HepG2 (cell line): ENCODE measurements around the gene PPCS. TPM values are rescaled to one million over a fixed set of nuclear protein-coding genes. Genes with fewer than 3 reads are reported as not detected.

Source experiments
- AGO1 ChIP-seq: fragments of 200-400 bp; formaldehyde crosslinking; IDR thresholded peaks from 2 replicates; pipeline ENCODE4 v1.6.1; 2017; ENCODE audit warnings: mild to moderate bottlenecking, low read depth, low read length, moderate library complexity; ENCODE audit not compliant: poor library complexity, severe bottlenecking
- CHD4 ChIP-seq: fragments of 200-600 bp; sonication (generic); IDR thresholded peaks from 2 replicates; pipeline ENCODE4 v1.7.0; 2017; ENCODE audit warnings: mild to moderate bottlenecking, low read length, borderline replicate concordance
- FUBP1 ChIP-seq: sonication (generic); formaldehyde crosslinking; IDR thresholded peaks from 2 replicates; pipeline ENCODE4 v1.5.1; 2020; ENCODE audit warnings: missing genetic modification reagents, mild to moderate bottlenecking, borderline replicate concordance
- NR2C2 ChIP-seq: sonication (generic); formaldehyde crosslinking; IDR thresholded peaks from 2 replicates; pipeline ENCODE4 v1.4.0; 2020; ENCODE audit warnings: missing genetic modification reagents, mild to moderate bottlenecking, moderate library complexity, borderline replicate concordance
- YY1 ChIP-seq: IDR thresholded peaks from 2 replicates; pipeline ENCODE4 v1.6.1; 2011; ENCODE audit warnings: low read length, low read depth, moderate library complexity, mild to moderate bottlenecking; ENCODE audit not compliant: insufficient read depth, insufficient replicate concordance
- ZIK1 ChIP-seq: sonication (generic); formaldehyde crosslinking; IDR thresholded peaks from 2 replicates; pipeline ENCODE4 v1.5.0; 2020; ENCODE audit warnings: mild to moderate bottlenecking, low read depth, missing genetic modification reagents, borderline replicate concordance
- ZNF230 ChIP-seq: sonication (generic); formaldehyde crosslinking; IDR thresholded peaks from 2 replicates; pipeline ENCODE4 v1.4.0; 2020; ENCODE audit warnings: mild to moderate bottlenecking, missing genetic modification reagents
- ZNF343 ChIP-seq: sonication (generic); formaldehyde crosslinking; IDR thresholded peaks from 2 replicates; pipeline ENCODE4 v1.4.0; 2020; ENCODE audit warnings: mild to moderate bottlenecking, missing genetic modification reagents
- ZNF562 ChIP-seq: sonication (generic); formaldehyde crosslinking; IDR thresholded peaks from 2 replicates; pipeline ENCODE4 v1.8.0; 2022; ENCODE audit warnings: missing genetic modification reagents, borderline replicate concordance
- ZNF746 ChIP-seq: sonication (generic); formaldehyde crosslinking; IDR thresholded peaks from 2 replicates; pipeline ENCODE4 v1.8.0; 2022; ENCODE audit warnings: mild to moderate bottlenecking, missing genetic modification reagents
- polyA plus RNA-seq, 8 experiments: library from polyadenylated mRNA; depleted of rRNA in 3 of 8; stranded (reverse) in 7 of 8; unstranded in 1 of 8; fragments of >200 nt; fragmentation: Illumina TruSeq in 4 of 8; extraction: Trizol in 4 of 8; gene quantifications; 2 replicates each; pipeline versions ENCODE4 v1.2.1 to v1.2.3, GENCODE V29; 2011 to 2016; ENCODE audit warnings: low read depth in 4 of 8, missing spikeins in 1 of 8, mixed read lengths in 1 of 8; ENCODE audit not compliant: insufficient read depth in 1 of 8
- total RNA-seq, 5 experiments: library from RNA; depleted of rRNA; stranded (reverse); fragments of >200 nt; fragmentation: Illumina TruSeq; extraction: Trizol; gene quantifications; 2 replicates each; pipeline ENCODE4 v1.2.3, GENCODE V29; 2016; ENCODE audit warnings: low read depth in 1 of 5
- TF ChIP-seq, protein P1 (sequence below): sonication (generic); formaldehyde crosslinking; IDR thresholded peaks from 2 replicates; pipeline ENCODE4 v1.4.0; 2020; ENCODE audit warnings: missing genetic modification reagents, borderline replicate concordance
- TF ChIP-seq, protein P2 (sequence below): sonication (generic); formaldehyde crosslinking; IDR thresholded peaks from 2 replicates; pipeline ENCODE4 v1.8.0; 2022; ENCODE audit warnings: mild to moderate bottlenecking, missing genetic modification reagents; ENCODE audit not compliant: insufficient replicate concordance
- TF ChIP-seq, protein P3 (sequence below): sonication (generic); formaldehyde crosslinking; IDR thresholded peaks from 2 replicates; pipeline ENCODE4 v1.9.0; 2021; ENCODE audit warnings: missing genetic modification reagents, borderline replicate concordance

The PPCS gene
- total and polyA plus RNA-seq, 2 of the 13 experiments (the other 11 are each of a cell fraction or from before 2014, with no cell fraction given), result 13.4 to 38.9 TPM

DNA sequence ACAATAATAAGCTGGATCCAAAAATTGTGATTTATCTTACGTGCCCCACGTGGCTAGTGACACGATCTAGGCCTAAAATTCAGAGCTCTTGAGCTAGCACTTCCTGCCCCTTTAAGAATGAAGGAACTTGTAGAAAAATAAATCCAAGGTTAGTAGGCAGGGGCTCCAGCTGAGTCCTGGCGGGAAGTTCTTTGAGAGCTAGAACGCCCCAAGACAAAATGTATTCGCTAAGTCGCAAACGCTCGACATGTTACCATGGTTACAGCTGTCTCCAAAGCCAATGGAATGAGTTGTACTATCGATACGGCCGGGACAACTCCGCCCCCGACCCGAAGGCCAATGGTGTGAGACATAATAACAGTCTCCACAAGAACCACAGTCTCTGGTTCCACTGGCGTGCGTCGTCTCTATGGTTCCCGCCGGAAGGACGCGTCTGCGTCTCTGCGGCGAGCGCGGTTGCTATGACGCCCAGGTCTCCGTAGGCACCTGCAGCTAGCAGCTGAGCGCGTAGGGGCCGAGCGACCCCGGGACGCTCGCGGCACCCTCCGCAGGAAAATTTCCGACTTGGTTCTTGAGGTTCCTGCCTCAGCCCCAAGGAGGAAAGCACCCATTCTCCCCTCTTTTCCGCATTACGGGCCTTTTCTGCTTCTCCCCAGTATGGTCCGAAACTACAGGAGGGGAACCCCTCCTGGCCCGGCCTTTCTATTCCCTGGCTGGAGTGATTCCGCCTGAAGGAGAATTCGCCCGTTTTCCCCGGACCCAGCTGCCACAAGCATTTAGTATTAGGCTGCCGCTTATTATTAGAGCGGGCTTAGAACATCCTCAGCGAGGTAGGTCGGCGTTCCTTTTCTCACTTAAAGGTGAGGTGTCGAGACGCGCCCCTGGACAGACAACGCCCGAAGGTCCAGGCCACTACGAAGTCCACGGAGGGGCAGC, 6.8 kb downstream of the PPCS start, which contains the start of gene CCDC30 (continued):
- TF ChIP-seq, protein P1, sequence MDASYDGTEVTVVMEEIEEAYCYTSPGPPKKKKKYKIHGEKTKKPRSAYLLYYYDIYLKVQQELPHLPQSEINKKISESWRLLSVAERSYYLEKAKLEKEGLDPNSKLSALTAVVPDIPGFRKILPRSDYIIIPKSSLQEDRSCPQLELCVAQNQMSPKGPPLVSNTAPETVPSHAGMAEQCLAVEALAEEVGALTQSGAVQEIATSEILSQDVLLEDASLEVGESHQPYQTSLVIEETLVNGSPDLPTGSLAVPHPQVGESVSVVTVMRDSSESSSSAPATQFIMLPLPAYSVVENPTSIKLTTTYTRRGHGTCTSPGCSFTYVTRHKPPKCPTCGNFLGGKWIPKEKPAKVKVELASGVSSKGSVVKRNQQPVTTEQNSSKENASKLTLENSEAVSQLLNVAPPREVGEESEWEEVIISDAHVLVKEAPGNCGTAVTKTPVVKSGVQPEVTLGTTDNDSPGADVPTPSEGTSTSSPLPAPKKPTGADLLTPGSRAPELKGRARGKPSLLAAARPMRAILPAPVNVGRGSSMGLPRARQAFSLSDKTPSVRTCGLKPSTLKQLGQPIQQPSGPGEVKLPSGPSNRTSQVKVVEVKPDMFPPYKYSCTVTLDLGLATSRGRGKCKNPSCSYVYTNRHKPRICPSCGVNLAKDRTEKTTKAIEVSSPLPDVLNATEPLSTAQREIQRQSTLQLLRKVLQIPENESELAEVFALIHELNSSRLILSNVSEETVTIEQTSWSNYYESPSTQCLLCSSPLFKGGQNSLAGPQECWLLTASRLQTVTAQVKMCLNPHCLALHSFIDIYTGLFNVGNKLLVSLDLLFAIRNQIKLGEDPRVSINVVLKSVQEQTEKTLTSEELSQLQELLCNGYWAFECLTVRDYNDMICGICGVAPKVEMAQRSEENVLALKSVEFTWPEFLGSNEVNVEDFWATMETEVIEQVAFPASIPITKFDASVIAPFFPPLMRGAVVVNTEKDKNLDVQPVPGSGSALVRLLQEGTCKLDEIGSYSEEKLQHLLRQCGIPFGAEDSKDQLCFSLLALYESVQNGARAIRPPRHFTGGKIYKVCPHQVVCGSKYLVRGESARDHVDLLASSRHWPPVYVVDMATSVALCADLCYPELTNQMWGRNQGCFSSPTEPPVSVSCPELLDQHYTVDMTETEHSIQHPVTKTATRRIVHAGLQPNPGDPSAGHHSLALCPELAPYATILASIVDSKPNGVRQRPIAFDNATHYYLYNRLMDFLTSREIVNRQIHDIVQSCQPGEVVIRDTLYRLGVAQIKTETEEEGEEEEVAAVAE (CRISPR knock-in tag), result peak; percentile 99
- TF ChIP-seq ZNF343 (CRISPR knock-in tag) (no peak), YY1 (peak; percentile 39), AGO1 (peak; percentile 70), FUBP1 (CRISPR knock-in tag) (peak; percentile 66; the same call in 1 of the 2 replicates), ZIK1 (no peak), ZNF746 (CRISPR knock-in tag) (no peak), CHD4 (no peak), ZNF230 (CRISPR knock-in tag) (no peak), ZNF562 (no peak), NR2C2 (CRISPR knock-in tag) (no peak)
- TF ChIP-seq, protein P2, sequence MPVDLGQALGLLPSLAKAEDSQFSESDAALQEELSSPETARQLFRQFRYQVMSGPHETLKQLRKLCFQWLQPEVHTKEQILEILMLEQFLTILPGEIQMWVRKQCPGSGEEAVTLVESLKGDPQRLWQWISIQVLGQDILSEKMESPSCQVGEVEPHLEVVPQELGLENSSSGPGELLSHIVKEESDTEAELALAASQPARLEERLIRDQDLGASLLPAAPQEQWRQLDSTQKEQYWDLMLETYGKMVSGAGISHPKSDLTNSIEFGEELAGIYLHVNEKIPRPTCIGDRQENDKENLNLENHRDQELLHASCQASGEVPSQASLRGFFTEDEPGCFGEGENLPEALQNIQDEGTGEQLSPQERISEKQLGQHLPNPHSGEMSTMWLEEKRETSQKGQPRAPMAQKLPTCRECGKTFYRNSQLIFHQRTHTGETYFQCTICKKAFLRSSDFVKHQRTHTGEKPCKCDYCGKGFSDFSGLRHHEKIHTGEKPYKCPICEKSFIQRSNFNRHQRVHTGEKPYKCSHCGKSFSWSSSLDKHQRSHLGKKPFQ (CRISPR knock-in tag), result no peak
- TF ChIP-seq, protein P3, sequence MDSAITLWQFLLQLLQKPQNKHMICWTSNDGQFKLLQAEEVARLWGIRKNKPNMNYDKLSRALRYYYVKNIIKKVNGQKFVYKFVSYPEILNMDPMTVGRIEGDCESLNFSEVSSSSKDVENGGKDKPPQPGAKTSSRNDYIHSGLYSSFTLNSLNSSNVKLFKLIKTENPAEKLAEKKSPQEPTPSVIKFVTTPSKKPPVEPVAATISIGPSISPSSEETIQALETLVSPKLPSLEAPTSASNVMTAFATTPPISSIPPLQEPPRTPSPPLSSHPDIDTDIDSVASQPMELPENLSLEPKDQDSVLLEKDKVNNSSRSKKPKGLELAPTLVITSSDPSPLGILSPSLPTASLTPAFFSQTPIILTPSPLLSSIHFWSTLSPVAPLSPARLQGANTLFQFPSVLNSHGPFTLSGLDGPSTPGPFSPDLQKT (CRISPR knock-in tag), result no peak
